ENCODE data around the gene IL36G.

IL36G gene

DNA sequence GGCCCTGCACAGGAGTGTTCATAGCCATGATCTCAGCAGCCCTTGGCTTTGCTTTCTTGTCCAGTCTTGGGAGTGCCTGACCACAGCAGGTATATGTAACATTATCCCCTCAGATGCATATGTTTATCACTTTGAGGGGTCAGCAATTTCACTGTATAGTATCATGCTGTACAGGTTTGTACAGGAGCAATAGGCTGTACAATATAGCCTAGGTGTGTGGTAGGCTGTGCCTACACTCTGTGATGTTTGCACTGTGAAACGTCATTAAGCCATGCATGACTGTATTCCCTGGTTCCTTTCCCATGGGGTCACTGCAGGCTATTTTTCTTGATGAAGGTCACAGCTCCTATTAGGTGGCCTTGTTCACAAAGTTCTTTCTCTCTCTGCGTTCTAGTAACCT, 4.7 kb upstream of the IL36G start:
- no peak for DNase-seq

DNA sequence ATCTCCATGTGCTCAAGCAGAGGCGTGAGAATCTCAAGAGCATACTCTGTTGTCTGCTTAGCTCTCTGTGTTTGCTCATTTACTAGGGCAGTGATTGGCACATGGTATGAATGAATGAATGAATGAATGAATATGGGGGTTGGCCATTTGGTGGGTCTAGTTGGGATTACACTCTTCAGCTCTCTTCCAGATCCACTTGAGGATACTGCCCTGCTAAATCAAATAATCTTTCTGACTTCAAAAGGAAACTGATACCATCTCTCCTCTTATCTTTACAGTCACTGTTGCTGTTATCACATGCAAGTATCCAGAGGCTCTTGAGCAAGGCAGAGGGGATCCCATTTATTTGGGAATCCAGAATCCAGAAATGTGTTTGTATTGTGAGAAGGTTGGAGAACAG, 1.9 kb downstream of the IL36G start:
- no peak for DNase-seq

DNA sequence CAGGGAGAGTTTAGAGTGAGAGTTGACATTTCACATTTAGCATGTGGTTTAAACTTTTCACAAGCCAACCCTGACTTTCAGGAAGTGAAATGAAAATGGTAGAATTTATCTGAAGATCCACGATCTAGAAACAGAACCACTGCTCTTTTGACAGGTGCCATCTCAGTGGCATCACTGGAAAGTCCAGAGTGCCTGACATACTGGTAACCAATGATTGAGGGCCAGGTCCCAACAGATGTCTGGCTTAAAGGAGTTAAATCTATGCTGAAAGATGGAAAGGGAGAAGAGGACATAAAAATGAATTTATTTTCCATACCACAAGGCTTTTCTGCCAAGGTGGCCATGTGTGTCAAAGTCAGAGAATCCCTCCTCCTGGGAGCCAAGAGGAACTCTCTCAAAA, 2.7 kb downstream of the IL36G start:
- no peak for DNase-seq

DNA sequence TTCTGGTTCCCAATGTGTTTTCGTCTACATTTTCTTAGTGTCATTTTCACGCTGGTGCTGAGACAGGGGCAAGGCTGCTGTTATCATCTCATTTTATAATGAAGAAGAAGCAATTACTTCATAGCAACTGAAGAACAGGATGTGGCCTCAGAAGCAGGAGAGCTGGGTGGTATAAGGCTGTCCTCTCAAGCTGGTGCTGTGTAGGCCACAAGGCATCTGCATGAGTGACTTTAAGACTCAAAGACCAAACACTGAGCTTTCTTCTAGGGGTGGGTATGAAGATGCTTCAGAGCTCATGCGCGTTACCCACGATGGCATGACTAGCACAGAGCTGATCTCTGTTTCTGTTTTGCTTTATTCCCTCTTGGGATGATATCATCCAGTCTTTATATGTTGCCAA, 7.3 kb downstream of the IL36G start:
- no peak for DNase-seq

DNA sequence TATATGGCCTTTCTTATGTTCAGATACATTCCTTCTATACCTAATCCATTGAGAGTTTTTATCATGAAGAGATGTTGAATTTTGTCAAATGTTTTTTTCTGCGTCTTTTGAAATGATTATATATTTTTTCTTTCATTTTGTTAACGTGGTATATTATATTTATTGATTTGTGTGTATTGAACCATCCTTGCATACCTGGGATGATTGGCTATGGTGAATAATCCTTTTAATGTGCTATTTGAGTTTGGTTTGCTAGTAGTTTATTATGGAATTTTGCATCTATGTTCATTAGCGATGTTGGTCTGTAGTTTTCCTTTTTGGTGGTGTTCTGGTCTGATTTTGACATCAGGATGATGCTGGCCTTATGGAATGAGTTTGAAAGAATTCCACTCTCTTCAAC, 11.8 kb downstream of the IL36G start:
- DNase-seq: no peak

DNA sequence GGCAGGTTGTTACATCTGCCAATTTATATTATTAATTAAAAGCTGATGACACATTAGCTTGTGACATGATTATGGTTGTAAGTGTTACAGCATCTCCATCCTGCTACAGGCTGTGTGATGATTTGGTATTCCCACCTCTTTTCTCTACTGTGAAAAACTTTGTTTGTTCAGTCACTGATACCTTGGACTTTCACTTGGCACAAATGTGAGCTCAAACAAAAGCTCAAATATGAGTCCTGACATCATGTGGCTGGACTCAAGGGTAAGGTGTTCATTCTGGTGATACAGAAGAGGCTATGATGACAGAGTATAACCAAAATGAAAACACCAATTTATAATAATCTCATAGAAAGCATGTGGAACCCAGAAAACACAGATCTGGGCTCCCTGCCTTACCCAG, 16.0 kb downstream of the IL36G start:
- no peak for DNase-seq

DNA sequence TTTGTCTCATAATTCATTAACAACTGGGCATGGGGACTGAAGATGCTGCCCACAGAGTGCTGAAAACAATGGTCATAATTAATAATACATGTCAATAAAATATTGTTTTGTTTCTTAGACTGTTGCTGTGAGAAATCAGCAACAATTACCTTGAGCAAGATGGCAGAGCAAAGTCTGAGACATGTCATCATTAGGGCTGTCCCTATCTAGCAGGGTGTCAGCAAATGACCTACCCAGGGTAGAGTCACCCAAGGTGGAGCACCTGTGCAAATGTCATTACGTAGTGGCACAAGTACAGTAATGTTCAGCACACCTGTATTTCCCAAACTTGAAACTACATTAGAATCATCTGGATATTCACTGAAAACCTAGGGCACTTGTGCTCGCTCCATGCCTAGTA, 16.8 kb downstream of the IL36G start:
- no peak for DNase-seq

DNA sequence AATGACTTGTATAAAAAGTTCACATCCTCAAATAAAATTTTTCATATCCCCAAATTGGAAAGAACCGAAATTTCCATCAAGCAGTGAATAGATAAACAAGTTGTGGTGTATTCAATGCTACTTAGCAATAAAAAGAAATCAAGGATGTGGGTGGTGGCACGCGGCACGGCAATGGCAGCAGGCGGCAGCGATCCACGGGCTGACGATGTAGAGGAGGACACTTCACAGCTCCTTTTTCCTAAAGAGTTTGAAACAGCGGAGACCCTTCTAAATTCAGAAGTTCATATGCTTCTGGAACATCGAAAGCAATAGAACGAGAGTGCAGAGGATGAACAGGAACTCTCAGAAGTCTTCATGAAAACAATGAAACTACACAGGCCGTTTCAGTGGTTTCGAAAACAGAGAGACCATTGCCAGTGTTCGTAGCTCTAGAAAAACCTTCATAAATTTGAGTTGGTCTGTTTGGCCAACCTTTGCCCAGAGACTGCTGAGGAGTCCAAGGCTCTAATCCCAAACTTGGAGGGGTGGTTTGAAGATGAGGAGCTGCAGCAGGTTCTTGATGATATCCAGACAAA, 17.6 kb downstream of the IL36G start:
- DNase-seq: no peak

DNA sequence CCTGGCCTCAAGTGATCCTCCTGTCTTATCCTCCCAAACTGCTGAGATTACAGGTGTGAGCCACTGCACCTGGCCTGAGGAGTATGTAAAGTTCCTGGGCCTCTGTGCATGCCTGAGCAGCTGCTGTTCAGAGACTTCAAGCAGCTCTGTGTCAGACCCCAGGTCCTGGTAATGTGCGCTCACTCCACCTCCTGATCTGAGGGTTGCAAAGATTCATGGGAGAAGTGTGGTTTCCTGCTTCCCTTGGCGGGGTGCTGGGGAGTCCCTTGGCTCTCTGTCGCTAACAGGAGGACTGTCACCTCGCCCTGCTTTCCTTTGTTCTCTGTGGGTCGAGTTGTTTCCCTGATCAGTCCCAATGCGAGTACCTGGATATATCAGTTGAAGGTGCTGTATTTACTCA, 18.8 kb downstream of the IL36G start:
- no peak for DNase-seq

DNA sequence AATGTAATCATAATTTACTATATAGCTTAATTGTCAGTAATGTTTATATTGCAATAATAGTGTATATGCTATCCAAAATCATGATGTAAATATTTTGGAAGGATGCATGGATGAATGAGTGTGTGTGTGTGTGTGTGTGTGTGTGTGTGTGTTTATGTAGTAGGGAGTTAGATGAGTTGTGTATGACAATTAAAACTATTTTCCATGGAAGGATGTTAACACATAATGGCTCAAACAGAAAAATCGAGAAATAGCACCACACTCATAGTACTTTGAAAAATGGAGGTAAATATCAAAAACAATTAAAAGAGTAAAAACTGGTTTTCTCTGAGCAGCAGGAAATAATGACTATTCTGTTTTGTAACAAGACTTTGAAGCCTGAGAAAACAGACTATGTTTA, 19.3 kb downstream of the IL36G start:
- no peak for DNase-seq

DNA sequence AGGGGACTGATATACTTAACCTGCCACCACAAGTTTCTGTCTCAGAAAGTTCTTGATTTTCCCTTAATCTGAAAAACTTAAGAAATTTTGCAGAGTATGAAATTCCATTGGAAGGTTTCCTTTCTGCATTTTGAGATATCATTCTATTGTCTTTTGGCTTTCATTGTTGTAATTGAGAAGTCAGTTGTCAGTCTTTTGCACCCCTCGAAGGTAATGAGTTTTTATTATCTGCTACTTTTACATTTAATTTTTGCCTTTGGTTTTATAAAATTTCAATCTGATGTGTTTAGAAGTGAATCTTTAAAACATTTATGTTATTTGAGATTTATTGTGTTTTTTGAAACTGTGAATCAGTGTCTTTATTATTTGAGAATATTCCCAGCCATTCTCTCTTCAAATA, 22.6 kb downstream of the IL36G start:
- DNase-seq: no peak

DNA sequence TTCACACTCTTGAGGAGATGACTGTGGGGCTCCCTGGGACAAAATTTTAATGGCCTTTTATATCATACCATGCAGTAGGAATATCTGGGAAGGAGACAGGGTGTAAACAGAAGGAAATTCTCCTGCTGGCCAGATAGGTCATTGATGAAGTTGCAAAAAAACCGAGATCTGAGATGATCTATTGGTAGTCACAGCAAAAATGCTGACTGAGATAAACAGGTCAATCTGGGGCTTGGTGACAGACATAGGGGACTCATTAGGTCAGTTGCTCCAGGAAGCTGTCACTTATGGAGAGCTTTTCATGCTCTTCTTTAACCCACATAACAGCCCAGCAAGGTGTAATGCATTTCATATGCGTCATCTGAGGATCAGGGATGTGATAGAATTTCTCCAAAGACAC, 24.9 kb downstream of the IL36G start:
- no peak for DNase-seq

DNA sequence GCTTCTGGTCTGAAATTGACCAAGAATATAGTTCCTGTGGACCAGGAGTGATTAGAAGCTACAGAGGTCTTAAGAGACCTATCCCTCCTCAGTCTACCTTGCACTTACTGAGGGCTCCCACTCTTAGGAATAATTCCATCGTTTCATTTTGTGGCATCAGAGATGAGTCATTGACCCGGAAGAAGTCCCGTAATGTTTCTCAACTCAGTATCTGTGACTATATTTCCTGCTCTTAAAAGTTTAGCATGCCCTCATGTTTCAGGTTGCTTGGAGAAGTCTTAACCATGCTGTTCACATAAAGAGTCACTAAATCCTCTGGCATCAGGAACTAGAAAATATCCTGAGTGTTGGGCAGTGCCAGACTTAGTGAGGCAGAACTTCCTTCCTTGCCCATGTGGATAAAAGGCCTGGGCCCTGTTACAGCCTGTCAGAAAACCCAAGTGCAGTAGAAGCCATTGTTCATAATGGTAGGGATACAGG, 27.3 kb downstream of the IL36G start, which contains the start of gene IL36A:
TSS of gene IL36A (plus strand) at position 430 of the 480 bp plus-strand sequence. CDS start 413 bp downstream, outside the sequence.
- DNase-seq: no peak

DNA sequence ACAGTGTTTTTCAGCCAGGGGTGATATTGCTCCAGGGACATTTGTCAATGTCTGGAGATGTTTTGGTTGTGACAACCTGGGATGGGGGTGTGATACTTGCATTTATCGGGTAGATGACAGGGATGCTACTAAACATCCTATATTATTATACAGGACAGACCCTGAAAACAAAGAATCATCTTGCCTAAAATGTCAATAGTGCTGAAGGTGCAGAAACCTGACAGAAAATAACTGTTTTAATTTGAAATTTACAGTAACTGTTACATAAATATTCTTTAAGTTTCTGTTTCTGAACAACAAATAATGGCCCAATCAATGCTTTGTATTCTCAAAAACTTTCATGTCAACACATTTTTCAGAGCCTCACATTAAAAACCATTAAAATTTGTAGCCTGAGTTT, 29.4 kb downstream of the IL36G start:
- no peak for DNase-seq

DNA sequence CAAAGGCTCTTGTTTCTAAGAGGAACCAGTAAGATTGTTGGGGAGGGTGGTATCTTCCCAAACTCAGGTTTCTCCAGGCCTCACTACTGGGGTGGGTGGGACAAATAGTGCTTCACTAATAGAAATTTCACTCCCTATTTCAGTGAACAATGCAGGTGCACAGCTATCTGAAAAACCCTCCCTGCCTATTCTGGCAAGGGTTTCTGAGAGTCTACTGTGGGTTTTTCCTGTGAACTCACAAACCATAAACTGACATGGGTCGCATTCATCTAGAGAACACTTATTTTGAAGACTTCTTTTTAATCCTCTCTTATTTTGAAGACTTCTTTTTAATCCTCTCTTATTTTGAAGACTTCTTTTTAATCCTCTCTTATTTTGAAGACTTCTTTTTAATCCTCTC, 31.8 kb downstream of the IL36G start:
- DNase-seq: no peak

DNA sequence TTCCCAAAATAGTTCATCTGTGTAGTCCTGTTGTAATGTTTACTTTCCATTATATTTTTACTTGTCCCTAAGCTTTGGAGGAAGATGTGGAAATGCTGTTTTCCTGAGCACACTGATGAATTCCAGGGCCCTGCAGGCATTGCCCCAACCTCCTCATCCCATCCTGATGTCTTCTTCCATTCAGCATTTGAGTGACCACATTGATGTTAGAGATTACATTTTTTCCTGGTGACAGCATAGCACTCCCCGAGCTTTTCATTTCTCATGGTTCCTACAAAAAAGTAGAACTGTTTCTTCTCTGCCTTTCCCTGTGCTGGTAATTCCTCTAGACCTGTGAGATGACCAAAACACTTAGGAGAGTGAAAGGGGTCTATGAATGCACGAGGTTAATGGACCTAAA, 32.3 kb downstream of the IL36G start:
- no peak for DNase-seq

DNA sequence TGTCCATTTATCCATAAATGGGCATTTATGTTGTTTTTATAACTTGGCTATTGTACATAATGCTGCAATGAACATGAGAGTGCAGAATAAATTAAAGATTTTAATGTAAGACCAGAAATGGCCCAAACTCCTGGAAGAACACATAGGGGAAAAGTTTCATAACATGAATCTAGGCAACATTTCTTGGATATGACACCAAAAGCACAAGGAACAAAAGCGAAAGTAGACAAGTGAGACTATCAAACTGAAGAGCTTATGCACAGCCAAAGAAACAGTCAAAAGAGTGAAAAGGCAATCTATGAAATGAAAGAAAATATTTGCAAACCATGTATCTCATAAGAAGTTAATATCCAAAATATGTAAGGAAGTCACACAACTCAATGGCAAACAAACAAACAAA, 33.3 kb downstream of the IL36G start:
- no peak for DNase-seq

DNA sequence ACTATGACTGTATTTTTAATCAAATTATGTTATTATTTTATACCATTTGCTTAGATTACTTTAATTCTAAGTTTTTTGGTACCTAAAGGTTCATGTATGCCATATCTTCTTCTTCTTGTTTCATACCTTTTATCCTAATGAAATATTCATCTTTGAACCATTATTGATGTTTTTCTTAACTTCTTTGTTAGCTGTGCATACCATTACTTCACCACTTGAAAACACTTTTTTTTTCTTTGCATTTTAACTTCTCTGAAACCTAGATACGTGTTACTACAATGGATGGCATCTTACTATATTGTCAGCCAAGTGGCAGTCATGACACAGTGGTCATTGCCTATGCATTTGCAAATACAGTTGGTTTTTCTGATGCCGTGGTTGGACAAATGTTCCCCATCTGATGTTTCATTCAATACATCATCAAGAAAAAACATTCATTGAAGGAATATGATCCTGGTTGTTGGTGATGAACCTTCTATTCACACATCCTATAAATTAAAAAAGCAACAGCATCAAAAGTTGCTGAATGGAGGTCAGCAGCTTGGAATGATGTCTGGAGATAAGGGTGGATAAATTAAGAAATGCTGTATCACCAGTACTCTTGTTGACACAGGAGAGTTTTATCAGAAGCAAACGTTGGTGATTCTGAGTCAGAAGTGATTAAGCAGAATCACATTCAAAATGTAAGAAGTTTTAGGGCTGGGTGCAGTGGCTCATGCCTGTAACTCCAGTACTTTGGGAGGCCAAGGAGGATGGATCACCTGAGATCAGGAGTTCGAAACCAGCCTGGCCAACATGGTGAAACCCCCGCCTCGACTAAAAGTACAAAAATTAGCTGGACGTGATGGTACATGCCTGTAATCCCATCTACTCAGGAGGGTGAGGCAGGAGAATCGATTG, 34.9 kb downstream of the IL36G start:
- DNase-seq: no peak

DNA sequence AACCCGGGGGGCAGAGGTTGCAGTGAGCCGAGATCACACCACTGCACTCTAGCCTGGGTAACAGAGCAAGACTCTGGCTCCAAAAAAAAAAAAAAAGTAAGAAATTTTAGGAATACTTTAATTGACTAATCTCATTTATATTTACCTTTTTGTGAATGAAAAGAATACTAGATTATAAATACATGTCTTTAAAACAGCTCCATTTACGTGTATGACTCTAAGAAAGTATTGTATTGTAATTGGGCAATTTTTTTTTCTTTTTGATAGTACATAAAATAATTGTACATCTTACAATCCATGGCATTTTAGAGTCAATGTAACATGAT, 35.5 kb downstream of the IL36G start:
- no peak for DNase-seq

DNA sequence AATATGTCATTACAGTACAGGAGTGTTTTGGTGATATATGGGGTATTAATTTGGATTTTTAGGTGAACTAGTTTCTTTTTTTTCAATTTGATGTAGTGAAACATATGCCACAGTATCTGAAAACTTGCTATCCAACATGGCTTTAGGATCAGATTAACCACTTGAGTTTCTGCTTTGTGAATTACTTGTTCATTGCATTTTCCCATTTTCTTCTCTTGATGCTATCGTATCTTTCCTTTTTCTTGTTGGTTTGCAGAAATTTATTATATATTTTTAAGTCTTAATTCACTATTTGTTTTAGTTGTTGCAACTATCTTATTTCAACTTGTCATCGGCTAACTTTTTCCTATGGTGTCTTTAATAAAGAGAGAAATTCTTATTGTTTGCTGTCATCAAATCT, 36.3 kb downstream of the IL36G start:
- DNase-seq: no peak

DNA sequence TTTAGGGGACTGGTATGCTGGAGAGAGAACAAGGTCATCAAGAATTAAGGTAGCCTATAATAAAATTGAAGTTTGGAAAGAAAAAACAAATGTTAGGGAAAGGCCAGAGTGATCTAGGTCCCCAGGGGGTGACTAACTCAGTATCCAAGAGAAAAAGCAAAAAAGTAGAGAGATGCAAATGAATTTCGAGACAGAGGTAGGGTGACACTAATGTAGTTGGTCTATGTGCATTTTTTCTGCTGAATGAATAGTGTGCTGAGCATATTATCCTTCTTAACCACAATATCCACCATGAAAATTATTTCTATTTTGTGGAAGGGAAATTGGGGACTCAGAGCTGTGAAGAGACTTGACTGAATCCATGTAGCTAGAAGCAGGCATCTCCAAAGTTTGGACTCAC, 37.2 kb downstream of the IL36G start:
- no peak for DNase-seq

DNA sequence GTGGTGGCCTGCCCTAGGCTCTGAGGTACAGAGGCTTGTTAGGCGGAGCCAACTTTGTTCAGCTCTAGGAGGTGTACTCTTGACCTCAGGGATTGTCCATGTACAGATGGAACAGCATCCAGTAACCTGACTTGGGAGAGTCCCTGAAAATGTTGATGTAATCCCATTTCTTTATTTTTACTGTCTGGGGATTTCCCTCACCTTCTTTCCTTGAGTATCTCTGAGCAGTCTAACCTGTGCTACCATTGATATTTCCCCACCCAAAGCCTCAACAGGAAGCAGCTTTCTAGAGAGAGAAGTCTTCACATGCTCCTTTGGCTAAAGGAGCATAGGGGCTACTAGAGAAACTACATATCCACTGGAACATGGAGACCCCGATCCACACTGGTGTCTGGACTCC, 37.8 kb downstream of the IL36G start:
- no peak for DNase-seq

DNA sequence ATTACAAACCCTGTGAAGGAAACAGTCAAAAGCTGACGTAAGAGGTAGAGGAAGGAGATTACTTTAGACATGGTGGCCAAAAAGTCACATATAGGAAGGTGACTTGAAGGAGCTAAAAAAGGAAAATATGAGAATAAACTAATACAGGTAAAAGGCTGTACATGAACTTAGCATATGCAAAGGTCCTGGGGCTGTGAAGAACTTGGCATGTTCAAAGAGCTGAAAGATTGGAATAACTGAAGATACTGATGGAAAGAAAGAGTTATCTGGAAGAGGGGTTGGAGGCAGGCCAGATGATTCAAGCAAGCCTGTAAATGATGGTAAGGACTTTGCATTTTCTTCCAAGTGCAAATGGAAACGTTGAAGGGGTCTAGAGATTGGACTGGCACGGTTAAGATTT, 40.7 kb downstream of the IL36G start:
- no peak for DNase-seq

DNA sequence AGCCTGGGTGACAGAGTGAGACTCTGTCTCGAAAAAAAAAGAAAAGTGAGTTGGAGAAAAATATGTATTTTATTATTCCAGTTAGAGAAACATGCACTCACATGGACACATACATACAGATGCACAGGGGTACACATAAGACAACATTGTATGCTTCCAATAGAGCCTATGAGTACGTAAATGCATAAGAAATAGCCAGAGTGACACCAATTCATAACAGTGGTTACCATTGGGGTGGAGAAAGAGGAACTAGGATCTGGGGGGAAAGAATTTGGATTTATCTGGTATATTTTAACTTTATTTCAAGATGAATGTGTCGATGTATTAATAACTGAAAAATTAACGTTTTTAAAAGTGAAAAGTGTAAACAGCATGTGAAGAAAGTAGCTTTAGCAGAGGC, 43.5 kb downstream of the IL36G start:
- no peak for DNase-seq

DNA sequence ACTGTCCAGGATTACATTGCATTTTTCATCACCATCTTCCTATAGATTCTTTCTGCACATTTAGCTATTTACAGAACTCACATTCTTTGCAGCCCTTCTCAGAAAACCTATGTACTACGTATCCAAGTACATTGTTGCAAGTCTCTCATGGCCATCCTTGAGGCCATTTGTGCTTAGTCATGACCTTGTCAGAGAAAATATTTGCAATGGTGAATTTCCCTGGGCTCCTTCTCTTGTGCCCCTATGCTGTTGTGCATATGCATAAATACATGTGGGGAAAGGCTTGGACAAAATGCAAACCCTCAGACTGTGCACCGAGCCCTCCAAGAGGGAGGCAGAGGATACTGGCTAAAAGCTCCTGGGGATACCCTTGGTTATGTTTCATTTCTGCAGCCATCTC, 47.0 kb downstream of the IL36G start:
- no peak for DNase-seq

All from NCI-H526 (cell line).